ENCODE results near the gene FAM47E. TPM values are rescaled to one million over a fixed set of nuclear protein-coding genes. Genes with fewer than 3 reads are reported as not detected.

FAM47E gene
- polyA plus RNA-seq, 3 donors from 2014 or later = not detected

DNA sequence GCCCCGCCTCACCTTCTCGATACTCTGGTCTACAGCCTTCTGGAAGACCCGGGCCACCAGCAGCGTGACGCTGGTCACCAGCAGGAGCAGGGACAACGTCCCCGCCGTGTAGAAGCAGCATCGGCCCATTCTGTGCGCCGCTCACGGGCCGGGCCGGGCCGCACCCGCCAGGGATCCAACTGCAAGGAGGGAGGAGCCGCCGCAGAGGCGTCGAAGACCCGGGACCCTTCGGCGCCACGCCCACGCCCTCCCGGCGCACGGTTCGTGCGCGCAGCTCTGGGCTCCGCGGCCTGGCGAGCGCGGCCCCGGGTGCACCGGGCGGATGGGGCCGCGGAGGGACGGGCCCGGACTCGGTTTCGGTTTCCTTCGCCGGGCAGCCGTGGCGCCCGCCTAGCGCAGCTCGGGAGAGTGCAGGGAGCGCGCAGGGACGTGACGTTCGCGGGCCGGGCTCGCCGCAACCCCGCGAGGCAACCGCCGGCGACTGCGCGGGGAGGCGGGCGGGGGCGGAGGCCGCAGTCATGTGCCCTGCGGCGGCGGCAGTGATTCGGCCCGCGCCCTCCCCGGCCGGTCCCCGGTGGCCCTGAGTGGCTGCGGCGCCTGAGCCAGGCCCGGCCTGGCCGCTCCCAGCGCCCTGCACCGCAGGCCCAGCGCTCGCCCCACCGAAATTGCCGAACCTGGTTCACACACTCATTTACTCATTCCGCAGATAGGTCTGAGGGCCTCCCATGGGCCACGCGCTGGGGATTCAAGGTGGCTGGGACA is 37.9 kb upstream of the FAM47E start, which contains the start of gene SCARB2:
SCARB2 (minus strand) TSS at position 410 of the 762 bp plus-strand sequence; CDS start at position 129, 281 bp downstream.
- Mint-ChIP-seq H3K36me3 (no peaks in the 10 kb centered on the region), H3K27me3 (ENCODE audit: low read depth in 3 of 3) (peaks cover 7 to 19% (median 13%) of the 10 kb centered on the region in 3 donors), H3K4me3 (peak within 1 kb of the TSS; percentile 91 to 95 (median 91)), H3K27ac (peak within 1 kb of the TSS; percentile 83 to 99 (median 95)), H3K9me3 (no peaks in the 10 kb centered on the region), H3K4me1 (peaks cover 33 to 42% of the 10 kb centered on the region in 2 donors)
- DNase-seq = peak; percentile 88 to 89 (median 88)

DNA sequence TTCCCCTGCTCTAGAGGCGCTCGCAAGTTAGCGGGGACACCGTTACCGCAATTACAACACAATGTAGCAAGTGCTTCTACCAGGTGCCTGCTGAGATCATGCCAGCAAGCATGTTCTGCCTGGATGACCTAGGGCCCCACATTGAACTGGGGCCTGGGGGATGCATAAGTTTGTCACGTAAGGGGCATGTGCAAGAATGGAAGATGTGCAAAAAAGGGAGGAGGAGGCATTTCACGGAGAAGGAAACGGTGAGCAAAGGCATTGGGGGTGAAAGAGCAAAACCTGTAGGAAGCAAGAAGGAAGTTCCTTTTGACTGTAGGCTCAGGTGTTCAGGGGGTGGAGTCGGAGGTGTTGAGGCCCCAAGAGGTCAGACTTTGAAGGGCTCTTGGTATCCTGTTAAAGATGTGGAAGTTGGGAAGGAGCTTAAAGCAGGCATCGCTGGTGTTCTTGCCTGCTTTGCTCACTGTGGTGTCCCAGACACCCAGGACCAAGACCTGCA is 37.3 kb upstream of the FAM47E start:
- H3K9me3 Mint-ChIP-seq = no peaks in the 10 kb centered on the region
- no peaks in the 10 kb centered on the region for H3K36me3 Mint-ChIP-seq
- peaks cover 7 to 19% (median 13%) of the 10 kb centered on the region in 3 donors for H3K27me3 Mint-ChIP-seq (ENCODE audit: low read depth in 3 of 3)
- H3K4me1 Mint-ChIP-seq = peaks cover 31 to 38% of the 10 kb centered on the region in 2 donors
- H3K27ac Mint-ChIP-seq = peak overlapping the region; percentile 82 to 99 (median 94)
- DNase-seq = no peak
- peak overlapping the region; percentile 88 to 95 (median 91) for H3K4me3 Mint-ChIP-seq

DNA sequence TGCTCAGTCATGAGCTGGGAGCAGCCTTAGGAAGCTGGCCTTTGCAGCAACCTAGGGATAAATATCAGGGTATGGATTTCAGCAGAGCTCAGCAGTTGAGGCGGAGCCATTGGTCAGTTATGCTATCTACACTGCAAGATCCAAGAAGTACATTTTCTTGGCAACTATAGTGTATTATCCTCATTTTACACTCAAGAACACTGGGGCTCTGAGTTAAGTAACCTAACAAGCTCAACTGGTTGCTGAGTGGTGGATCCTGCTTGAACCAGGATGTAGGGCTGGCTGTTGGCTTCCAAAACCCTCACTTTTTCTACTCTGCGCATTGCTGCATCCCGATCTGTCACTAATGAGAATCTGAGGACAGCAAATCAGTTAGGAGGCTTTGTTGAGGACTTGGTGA is 36.4 kb upstream of the FAM47E start:
- Mint-ChIP-seq H3K4me1 (peaks cover 31 to 38% of the 10 kb centered on the region in 2 donors), H3K4me3 (peak overlapping the region in 4 of 5 donors; percentile 38 to 91 (median 90)), H3K9me3 (no peaks in the 10 kb centered on the region), H3K27me3 (ENCODE audit: low read depth in 3 of 3) (peaks cover 7 to 19% (median 13%) of the 10 kb centered on the region in 3 donors), H3K27ac (peak overlapping the region in 3 of 6 donors; percentile 7 to 56 (median 41)), H3K36me3 (no peaks in the 10 kb centered on the region)
- no peak for DNase-seq

DNA sequence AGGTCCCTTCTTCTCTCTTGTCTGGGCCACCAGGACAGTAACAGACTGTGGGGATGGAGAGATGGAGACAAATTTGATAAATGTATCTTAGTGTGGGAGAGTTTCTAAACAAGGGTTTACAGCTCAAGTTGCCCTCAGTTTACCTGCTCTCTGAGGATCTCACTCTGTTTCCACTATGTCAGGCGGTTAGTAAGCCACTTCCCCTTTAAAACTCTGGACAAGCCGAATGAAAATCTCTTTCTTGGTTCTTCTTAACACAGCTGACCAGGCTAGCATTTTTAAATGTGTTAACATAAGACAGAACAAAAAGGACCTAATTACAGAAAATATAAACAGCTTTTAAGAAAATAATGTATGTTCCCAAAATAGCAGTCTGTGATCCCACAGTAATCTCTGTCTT is 35.0 kb upstream of the FAM47E start:
- peaks cover 27 to 29% of the 10 kb centered on the region in 2 donors for H3K4me1 Mint-ChIP-seq
- peak overlapping the region in 1 of 6 donors; percentile 11 for H3K27ac Mint-ChIP-seq

DNA sequence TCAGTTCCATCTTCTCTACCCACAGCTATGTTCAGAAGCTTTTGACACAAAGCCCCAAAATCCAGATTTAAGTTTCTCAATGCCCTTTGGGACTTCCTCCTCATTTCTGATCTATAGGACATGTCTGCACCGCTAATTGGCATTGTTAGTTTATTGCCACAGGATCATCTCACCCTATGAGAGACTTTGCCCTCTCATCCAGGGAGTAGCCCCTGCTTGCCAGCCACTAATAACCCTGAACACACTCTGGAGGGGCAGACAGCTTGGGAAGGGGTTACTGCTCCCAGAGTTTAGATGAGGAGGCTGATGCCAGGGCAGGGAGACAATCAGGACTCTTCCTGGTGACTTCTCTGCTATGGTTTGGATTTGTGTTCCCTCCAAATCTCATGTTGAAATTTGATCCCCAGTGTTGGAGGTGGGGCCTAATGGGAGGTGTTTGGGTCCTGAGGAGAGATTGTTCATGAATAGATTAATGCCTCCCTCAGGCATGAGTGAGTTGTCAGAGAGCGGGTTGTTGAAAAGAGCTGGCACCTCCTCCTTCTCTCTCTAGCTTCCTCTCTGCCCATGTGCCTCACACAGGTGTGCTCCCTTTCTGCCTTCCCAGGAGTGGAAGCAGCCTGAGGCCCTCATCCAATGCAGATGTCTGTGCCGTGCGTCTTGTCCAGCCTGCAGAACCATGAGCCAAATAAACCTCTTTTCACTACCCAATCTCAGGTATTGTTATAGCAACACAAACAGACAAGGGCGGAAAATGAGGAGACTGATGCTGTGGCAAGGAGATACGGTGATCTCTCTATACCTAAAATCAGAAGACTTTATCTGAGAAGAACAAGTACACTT is 34.3 kb upstream of the FAM47E start:
- H3K4me3 Mint-ChIP-seq = no peak overlapping the region
- no peaks in the 10 kb centered on the region for H3K9me3 Mint-ChIP-seq
- H3K27me3 Mint-ChIP-seq (ENCODE audit: low read depth in 3 of 3) = peaks cover 7 to 19% (median 18%) of the 10 kb centered on the region in 3 donors
- peaks cover 22% of the 10 kb centered on the region in 2 donors for H3K4me1 Mint-ChIP-seq
- H3K27ac Mint-ChIP-seq = peak overlapping the region in 1 of 6 donors; percentile 18
- no peaks in the 10 kb centered on the region for H3K36me3 Mint-ChIP-seq
- no peak for DNase-seq

More for the DNA sequence above, 35.0 kb upstream of the FAM47E start:
- H3K36me3 Mint-ChIP-seq = no peaks in the 10 kb centered on the region
- H3K4me3 Mint-ChIP-seq = no peak overlapping the region
- no peaks in the 10 kb centered on the region for H3K9me3 Mint-ChIP-seq
- DNase-seq = no peak
- peaks cover 7 to 19% (median 16%) of the 10 kb centered on the region in 3 donors for H3K27me3 Mint-ChIP-seq (ENCODE audit: low read depth in 3 of 3)

DNA sequence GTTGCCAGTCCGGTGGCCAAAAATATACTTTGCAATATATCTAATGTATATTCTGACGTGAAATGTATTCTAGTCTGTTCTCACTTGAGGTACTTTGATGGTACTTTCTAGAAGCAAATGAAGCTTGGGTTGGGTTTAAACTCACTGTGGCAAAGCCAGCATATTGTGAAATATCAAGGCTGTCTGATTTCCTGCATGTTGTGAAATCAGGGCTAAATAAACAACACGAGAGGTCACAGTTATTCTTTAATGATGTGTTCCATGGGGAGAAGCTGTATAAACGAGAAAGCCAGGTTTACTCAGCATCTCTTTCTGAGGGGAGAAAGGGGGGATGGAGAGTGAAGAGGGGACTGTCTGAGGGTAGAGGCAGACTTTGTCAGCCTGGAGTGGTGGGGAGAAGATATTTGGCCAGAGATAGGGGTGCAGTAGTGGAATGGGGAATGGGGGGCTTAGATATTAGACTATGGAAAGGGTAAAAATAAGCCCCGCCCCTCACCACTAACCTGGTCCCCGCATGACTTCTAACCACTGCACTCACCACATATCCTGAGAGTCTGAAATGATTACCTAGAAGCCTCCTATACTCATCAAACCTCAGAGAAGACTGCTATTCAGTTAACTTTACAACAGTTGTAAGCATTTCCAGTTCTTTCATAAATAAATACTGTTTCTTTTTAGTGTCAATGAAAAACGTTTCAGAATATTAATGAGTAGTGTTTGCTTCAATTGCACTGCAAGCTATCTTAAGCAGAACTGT is 32.0 kb upstream of the FAM47E start:
- Mint-ChIP-seq H3K4me3 (no peak overlapping the region), H3K27me3 (ENCODE audit: low read depth in 3 of 3) (peaks cover 0 to 10% (median 6%) of the 10 kb centered on the region in 3 donors), H3K36me3 (no peaks in the 10 kb centered on the region), H3K4me1 (peaks cover 4 to 5% of the 10 kb centered on the region in 2 donors), H3K9me3 (no peaks in the 10 kb centered on the region), H3K27ac (no peak overlapping the region)
- no peak for DNase-seq

DNA sequence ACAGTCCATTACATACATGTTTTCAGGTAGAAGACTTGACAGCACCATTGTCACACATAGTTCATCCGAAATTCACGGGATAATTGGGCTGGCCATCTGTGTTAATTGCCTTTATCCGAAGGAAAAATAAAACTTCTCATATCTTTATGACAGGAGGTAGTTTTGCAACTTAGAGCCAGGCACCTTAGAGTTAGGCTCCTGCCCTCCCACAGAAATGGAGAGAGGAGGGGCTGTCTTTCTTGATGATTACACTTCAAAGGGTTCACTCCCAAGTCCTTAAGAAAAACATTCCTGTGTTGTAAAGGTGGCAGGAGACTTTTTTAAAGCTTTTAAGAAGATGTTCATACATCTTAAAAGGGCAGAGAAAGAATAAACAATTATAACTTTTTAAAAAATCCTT is 27.4 kb upstream of the FAM47E start:
- Mint-ChIP-seq H3K4me1 (no peaks in the 10 kb centered on the region), H3K4me3 (no peak overlapping the region), H3K27me3 (ENCODE audit: low read depth in 3 of 3) (peaks cover 2 to 10% (median 5%) of the 10 kb centered on the region in 3 donors), H3K9me3 (peaks cover 7 to 15% (median 12%) of the 10 kb centered on the region in 6 donors), H3K27ac (no peak overlapping the region), H3K36me3 (peaks cover 6 to 7% (median 6%) of the 10 kb centered on the region in 3 donors)
- no peak for DNase-seq

DNA sequence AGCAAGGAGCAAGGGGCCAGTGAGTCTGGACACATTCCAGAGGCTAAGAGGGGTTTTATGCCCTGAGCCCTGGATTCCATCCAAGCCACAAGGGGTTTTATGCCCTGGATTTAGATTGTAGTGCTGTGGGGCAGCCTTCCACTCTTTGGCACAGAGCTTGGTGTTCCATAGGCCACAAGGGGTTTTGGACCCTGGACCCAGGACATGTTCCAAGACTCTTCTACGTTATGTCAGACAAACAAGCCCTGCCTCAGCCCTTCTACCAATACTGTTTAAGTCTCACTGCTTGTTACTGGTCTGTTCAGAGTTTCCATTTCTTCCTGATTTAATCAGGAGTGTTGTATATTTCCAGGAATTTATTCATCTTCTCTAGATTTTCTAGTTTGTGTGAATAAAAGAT is 25.1 kb upstream of the FAM47E start:
- Mint-ChIP-seq H3K4me1 (no peaks in the 10 kb centered on the region), H3K9me3 (peaks cover 9 to 18% (median 15%) of the 10 kb centered on the region in 6 donors), H3K4me3 (no peak overlapping the region), H3K27ac (no peak overlapping the region), H3K27me3 (ENCODE audit: low read depth in 3 of 3) (peaks cover 2 to 8% (median 5%) of the 10 kb centered on the region in 3 donors), H3K36me3 (peaks cover 7 to 11% (median 8%) of the 10 kb centered on the region in 3 donors)
- no peak for DNase-seq

DNA sequence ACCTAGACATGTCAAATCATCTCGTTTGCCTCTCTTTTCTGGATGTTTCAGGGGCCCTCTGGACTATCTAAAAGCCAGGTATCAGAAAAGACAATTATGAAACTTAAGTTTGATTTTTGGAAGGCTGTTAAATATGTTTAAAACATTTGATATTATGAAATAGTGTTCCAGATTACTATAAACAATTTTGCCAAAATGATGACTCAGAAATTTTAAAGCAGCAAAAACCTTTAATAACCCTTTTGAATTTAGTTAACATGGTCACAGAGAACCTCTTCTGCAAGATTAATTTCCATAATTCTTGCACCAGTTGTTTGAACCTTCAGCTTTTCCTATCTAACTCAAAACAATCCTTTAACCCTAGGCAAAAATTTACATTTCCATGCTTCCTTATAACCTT is 18.8 kb upstream of the FAM47E start:
- H3K36me3 Mint-ChIP-seq = peaks cover 7 to 11% (median 8%) of the 10 kb centered on the region in 3 donors
- H3K4me3 Mint-ChIP-seq = no peak overlapping the region
- H3K4me1 Mint-ChIP-seq = no peaks in the 10 kb centered on the region
- H3K27me3 Mint-ChIP-seq (ENCODE audit: low read depth in 3 of 3) = peaks cover 2 to 7% (median 2%) of the 10 kb centered on the region in 3 donors
- no peak for DNase-seq
- no peak overlapping the region for H3K27ac Mint-ChIP-seq
- H3K9me3 Mint-ChIP-seq = peaks cover 9 to 21% (median 14%) of the 10 kb centered on the region in 6 donors

DNA sequence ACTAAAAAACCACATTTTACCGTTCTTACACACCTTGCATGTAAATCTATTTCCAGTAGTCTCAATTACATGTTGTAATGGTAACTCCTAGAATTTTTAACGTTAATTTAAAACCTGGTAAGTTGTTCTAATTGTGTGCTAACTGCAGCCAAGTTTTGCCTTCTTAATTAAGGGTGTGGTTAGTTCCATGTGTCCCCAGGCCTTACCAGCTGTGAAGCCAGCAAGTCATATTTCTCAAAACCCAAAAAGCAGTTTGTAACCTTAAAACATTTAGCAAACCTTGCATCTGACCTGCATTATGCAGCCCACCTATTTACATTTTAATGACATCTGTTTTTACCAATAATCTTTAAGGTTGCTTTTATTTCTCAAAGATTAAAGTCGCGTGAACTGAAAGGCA is 18.4 kb upstream of the FAM47E start:
- Mint-ChIP-seq H3K4me3 (no peak overlapping the region), H3K4me1 (no peaks in the 10 kb centered on the region), H3K36me3 (peaks cover 7 to 11% (median 8%) of the 10 kb centered on the region in 3 donors), H3K9me3 (peaks cover 9 to 18% (median 11%) of the 10 kb centered on the region in 6 donors), H3K27ac (no peak overlapping the region), H3K27me3 (ENCODE audit: low read depth in 3 of 3) (peaks cover 0 to 4% (median 2%) of the 10 kb centered on the region in 3 donors)
- no peak for DNase-seq

DNA sequence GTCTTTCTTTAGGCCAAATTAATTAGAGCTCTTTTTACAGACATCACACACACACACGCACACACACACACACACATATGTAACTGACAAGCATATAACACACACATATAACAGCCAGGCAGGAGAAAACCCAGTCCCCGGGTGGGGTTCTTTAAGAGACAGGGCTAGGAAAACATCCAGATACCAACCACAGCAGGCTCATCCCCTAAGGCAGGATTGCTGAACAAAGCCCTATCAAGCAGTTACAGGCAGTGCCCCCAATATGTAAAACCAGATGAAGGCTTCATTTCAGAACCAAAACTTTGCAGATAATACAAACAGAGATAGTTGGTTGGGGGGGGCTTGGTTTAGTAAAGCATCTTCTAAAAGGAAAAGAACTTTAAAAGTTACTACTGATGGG is 18.0 kb upstream of the FAM47E start:
- no peaks in the 10 kb centered on the region for H3K4me1 Mint-ChIP-seq
- peaks cover 8 to 16% (median 10%) of the 10 kb centered on the region in 6 donors for H3K9me3 Mint-ChIP-seq
- H3K4me3 Mint-ChIP-seq = peak overlapping the region in 1 of 5 donors; percentile 31
- peaks cover 0 to 3% (median 2%) of the 10 kb centered on the region in 3 donors for H3K27me3 Mint-ChIP-seq (ENCODE audit: low read depth in 3 of 3)
- no peak for DNase-seq
- peaks cover 7 to 11% (median 8%) of the 10 kb centered on the region in 3 donors for H3K36me3 Mint-ChIP-seq
- H3K27ac Mint-ChIP-seq = no peak overlapping the region

DNA sequence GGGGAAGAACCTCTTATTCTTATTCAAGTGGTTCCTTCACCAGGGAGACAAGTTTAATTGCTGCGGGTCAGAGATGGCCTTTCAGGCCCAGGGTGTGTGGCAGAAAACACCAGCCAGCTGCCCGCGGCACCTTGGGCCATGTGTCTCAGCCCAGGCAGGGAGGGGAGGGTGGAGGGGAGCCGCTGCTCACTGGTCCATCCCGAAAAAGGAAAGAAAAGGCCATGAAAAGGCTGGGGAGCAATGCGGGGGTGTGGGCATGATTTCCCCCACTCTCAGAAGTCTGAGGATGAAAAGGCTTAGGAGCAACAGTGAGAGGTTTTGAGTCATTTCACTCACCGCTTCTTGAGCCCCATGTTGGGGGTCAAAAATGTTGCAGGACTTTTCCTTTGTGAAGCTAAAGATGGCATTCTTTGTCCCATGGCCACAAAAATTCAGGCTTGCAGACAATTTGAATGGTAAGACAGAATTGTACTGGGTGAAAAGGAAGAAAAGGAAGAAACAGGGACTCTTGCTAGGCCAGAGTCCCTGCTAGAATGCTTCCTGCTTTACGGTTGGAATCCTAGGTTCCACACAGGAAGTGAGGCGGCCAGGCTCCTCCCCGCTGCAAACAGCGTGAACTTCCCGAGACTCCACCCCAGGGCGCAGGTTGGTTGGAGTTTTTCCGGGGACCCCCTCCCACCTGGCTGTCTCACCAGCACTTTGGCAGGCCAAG is 17.4 kb upstream of the FAM47E start:
- Mint-ChIP-seq H3K4me3 (peak overlapping the region in 1 of 5 donors; percentile 31), H3K27ac (no peak overlapping the region), H3K36me3 (peaks cover 1 to 6% (median 2%) of the 10 kb centered on the region in 3 donors), H3K27me3 (ENCODE audit: low read depth in 3 of 3) (peaks cover 0 to 3% (median 0%) of the 10 kb centered on the region in 3 donors), H3K9me3 (peaks cover 3 to 10% (median 4%) of the 10 kb centered on the region in 6 donors), H3K4me1 (no peaks in the 10 kb centered on the region)
- no peak for DNase-seq

All from immature natural killer cell (primary cell).